ENCODE data around the gene GPR3. TPM values are rescaled to one million over a fixed set of nuclear protein-coding genes. Genes with fewer than 3 reads are reported as not detected.
A peak's percentile ranks its signal among the peaks of the same experiment; 100 is the strongest.

GPR3 gene
- total and polyA plus RNA-seq, 2 of the 13 experiments (the other 11 are each of a cell fraction or from before 2014, with no cell fraction given) = 1.00 to 2.6 TPM

- TF ChIP-seq ZC3H4 (CRISPR knock-in tag; IDR thresholded peaks at IDR 0.05; ENCODE audit: borderline replicate concordance) (no peak), CBX5 (CRISPR knock-in tag; IDR thresholded peaks at IDR 0.05; ENCODE audit: borderline replicate concordance) (no peak), NFKB2 (CRISPR knock-in tag; IDR thresholded peaks at IDR 0.05; ENCODE audit: borderline replicate concordance) (no peak; the same call in 1 of the 2 replicates), ZNF138 (CRISPR knock-in tag; IDR thresholded peaks at IDR 0.05; ENCODE audit: low read depth) (no peak), PITX1 (CRISPR knock-in tag; IDR thresholded peaks at IDR 0.05) (no peak; the same call in 1 of the 2 replicates), USF2 (IDR thresholded peaks at IDR 0.05; ENCODE audit: low read depth, low read length) (no peak), USF2 (CRISPR knock-in tag; IDR thresholded peaks at IDR 0.05; ENCODE audit: borderline replicate concordance) (no peak), TFDP1 (CRISPR knock-in tag; IDR thresholded peaks at IDR 0.05; ENCODE audit: borderline replicate concordance) (peak; percentile 58; the same call in 1 of the 2 replicates), ZNF574 (CRISPR knock-in tag; IDR thresholded peaks at IDR 0.05) (peak; percentile 28; the same call in 1 of the 2 replicates), RNF2 (conservative IDR thresholded peaks at IDR 0.05; ENCODE audit: low read depth) (no peak), ZBTB44 (CRISPR knock-in tag; IDR thresholded peaks at IDR 0.05) (no peak), ATF6 (CRISPR knock-in tag; conservative IDR thresholded peaks at IDR 0.05) (no peak), HCFC1 (IDR thresholded peaks at IDR 0.05; ENCODE audit: low read depth, low read length) (no peak), ZFYVE20 (CRISPR knock-in tag; IDR thresholded peaks at IDR 0.05; ENCODE audit: borderline replicate concordance, low read depth) (no peak), PHF5A (CRISPR knock-in tag; IDR thresholded peaks at IDR 0.05; ENCODE audit: low read depth, unreplicated experiment) (no peak), MYNN (CRISPR knock-in tag; IDR thresholded peaks at IDR 0.05; ENCODE audit: low read depth) (no peak), ZNF484 (CRISPR knock-in tag; IDR thresholded peaks at IDR 0.05; ENCODE audit: borderline replicate concordance, low read depth) (no peak), SP2 (CRISPR knock-in tag; IDR thresholded peaks at IDR 0.05) (no peak), ZKSCAN5 (CRISPR knock-in tag; IDR thresholded peaks at IDR 0.05) (no peak), EHMT2 (IDR thresholded peaks at IDR 0.05; ENCODE audit: borderline replicate concordance, low read depth, low read length) (no peak)
Measured at GRCh38 chr1:27366411-27367159, 25.8 kb upstream of the GPR3 start, which contains the start of gene MAP3K6 (continued).
